Prostate gland (tissue), 2 donors: ENCODE results near the gene THPO. TPM values are rescaled to one million over a fixed set of nuclear protein-coding genes. Genes with fewer than 3 reads are reported as not detected.
A peak's percentile ranks its signal among the peaks of the same experiment; 100 is the strongest.

Source experiments
- DNase-seq: peaks from one replicate; pipeline ENCODE4 v3.0.0-alpha.2; 2019; ENCODE audit warnings: low spot score
- H3K27ac ChIP-seq, 2 donors: fragments of 200-600 bp; sonication (generic); 2 replicates each; pipeline ENCODE4 v1.5.1; 2017 to 2019
- H3K27me3 ChIP-seq: fragments of 200-600 bp; sonication (generic); replicated peaks from 2 replicates; pipeline ENCODE4 v1.5.1; 2019; ENCODE audit not compliant: insufficient read depth
- H3K36me3 ChIP-seq, 2 donors: fragments of 200-600 bp; sonication (generic); 1 replicate in 1 of 2; 2 replicates in 1 of 2; pipeline versions ENCODE4 v1.5.1 to v1.8.1; 2017 to 2019
- H3K4me1 ChIP-seq: fragments of 200-600 bp; sonication (generic); replicated peaks from 2 replicates; pipeline ENCODE4 v1.5.1; 2019
- H3K4me3 ChIP-seq, 2 donors: fragments of 200-600 bp; sonication (generic); 2 replicates each; pipeline ENCODE4 v1.5.1; 2017 to 2019
- H3K9me3 ChIP-seq: fragments of 200-600 bp; sonication (generic); 2 replicates; pipeline ENCODE4 v1.5.1; 2017
- POLR2A ChIP-seq: fragments of 450-650 bp; IDR thresholded peaks from one replicate; pipeline ENCODE4 v1.6.1; 2016; ENCODE audit warnings: antibody characterized with exemption, mild to moderate bottlenecking
- POLR2AphosphoS5 ChIP-seq: sonication (generic); formaldehyde crosslinking; IDR thresholded peaks from one replicate; pipeline ENCODE4 v1.6.1; 2017; ENCODE audit warnings: antibody characterized with exemption
- WGBS: methylation state at CpG from one replicate; pipeline ENCODE4 v1.1.5; 2018; 5-methylcytosine and 5-hydroxymethylcytosine counted together
- intact Hi-C: fragments of 100-400 bp; cut with DNase I; formaldehyde crosslinking; loops from one replicate; pipeline ENCODE4 v1.14.2; 2022
- total RNA-seq, 2 donors: library from RNA; depleted of rRNA; stranded (reverse); fragments of >200 nt; gene quantifications; one replicate each; pipeline ENCODE4 v1.1.0, GENCODE V29; 2016
- TF ChIP-seq, protein P1 (sequence below), 4 experiments: fragments of 200-600 bp in 2 of 4; fragments of 450-650 bp in 2 of 4; sonication (generic) in 2 of 4; IDR thresholded peaks; 1 replicate in 3 of 4; 2 replicates in 1 of 4; pipeline ENCODE4 v1.5.1; 2016 to 2019; ENCODE audit warnings: antibody characterized with exemption in 4 of 4, mild to moderate bottlenecking in 2 of 4, moderate library complexity in 2 of 4

Gene THPO
- total RNA-seq, 2 donors from 2014 or later, result not detected

DNA sequence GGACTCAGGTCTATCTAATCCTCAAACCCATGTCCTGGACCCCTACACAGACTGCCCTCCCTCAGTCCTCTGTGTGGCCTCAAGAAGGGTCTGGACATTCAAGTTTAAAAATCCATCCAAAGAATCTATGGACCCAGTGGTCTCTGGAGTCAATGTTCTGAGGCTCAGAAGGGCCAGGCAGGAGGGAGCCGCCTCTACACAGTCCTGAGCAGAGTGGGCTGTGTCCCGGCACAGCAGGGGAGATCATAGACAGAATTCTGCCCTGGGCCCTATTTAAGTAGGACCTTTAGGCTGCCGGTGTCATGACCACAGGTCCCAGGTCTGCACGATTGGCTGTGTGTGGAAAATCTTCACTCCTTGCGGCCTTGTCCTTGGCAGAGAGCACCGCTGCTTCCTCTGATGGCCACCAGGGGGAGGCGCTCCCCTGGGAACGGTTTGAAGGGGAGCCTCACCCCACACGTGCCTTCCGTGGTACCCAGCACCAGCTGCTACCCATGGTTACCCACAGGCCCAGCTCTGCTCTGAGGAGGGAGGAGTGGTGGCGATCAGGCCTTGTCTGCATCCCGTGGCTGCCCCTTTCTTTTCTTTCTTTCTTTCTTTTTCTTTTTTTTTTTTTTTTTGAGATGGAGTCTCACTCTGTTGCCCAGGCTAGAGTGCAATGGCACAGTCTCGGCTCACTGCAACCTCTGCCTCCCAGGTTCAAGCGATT lies 39.8 kb upstream of the THPO start:
- H3K36me3 ChIP-seq, result no peaks in the 10 kb centered on the region
- no peaks in the 10 kb centered on the region for H3K4me1 ChIP-seq
- no peak overlapping the region for H3K4me3 ChIP-seq
- H3K9me3 ChIP-seq, result no peaks in the 10 kb centered on the region
- H3K27ac ChIP-seq, result no peak overlapping the region
- no peaks in the 10 kb centered on the region for H3K27me3 ChIP-seq
- DNase-seq, result peak; percentile 58
- 38% methylated on average over 14 of the region's 14 CpGs for WGBS
- intact Hi-C loops, result no loop called here
- TF ChIP-seq POLR2A (no peak), POLR2AphosphoS5 (peak; percentile 28)
- TF ChIP-seq, protein P1, sequence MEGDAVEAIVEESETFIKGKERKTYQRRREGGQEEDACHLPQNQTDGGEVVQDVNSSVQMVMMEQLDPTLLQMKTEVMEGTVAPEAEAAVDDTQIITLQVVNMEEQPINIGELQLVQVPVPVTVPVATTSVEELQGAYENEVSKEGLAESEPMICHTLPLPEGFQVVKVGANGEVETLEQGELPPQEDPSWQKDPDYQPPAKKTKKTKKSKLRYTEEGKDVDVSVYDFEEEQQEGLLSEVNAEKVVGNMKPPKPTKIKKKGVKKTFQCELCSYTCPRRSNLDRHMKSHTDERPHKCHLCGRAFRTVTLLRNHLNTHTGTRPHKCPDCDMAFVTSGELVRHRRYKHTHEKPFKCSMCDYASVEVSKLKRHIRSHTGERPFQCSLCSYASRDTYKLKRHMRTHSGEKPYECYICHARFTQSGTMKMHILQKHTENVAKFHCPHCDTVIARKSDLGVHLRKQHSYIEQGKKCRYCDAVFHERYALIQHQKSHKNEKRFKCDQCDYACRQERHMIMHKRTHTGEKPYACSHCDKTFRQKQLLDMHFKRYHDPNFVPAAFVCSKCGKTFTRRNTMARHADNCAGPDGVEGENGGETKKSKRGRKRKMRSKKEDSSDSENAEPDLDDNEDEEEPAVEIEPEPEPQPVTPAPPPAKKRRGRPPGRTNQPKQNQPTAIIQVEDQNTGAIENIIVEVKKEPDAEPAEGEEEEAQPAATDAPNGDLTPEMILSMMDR (IDR thresholded peaks at IDR 0.05), result peak; percentile 56 to 93 (median 76)

DNA sequence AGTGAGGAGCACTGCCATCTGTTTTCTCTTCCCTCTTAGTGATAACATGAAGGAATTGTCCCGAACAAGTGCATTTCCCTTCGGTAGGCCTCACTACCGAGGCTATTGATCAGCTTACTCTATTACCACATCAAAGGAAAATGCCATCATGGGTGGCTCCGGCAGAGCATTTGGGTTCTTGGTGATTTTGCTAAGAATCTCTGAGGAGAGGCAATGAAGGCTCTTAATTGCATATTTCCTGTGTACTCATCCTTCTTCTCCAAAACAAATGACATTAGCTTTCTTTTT lies 37.1 kb upstream of the THPO start:
- WGBS, result 70% methylated on average over 4 of the region's 4 CpGs
- Histone ChIP-seq H3K4me3 (no peak overlapping the region), H3K36me3 (no peaks in the 10 kb centered on the region), H3K27me3 (no peaks in the 10 kb centered on the region), H3K9me3 (no peaks in the 10 kb centered on the region), H3K27ac (no peak overlapping the region), H3K4me1 (no peaks in the 10 kb centered on the region)
- DNase-seq, result no peak
- TF ChIP-seq, protein P1 (IDR thresholded peaks at IDR 0.05), result no peak
- TF ChIP-seq POLR2A (no peak), POLR2AphosphoS5 (no peak)
- intact Hi-C loops, result no loop called here

DNA sequence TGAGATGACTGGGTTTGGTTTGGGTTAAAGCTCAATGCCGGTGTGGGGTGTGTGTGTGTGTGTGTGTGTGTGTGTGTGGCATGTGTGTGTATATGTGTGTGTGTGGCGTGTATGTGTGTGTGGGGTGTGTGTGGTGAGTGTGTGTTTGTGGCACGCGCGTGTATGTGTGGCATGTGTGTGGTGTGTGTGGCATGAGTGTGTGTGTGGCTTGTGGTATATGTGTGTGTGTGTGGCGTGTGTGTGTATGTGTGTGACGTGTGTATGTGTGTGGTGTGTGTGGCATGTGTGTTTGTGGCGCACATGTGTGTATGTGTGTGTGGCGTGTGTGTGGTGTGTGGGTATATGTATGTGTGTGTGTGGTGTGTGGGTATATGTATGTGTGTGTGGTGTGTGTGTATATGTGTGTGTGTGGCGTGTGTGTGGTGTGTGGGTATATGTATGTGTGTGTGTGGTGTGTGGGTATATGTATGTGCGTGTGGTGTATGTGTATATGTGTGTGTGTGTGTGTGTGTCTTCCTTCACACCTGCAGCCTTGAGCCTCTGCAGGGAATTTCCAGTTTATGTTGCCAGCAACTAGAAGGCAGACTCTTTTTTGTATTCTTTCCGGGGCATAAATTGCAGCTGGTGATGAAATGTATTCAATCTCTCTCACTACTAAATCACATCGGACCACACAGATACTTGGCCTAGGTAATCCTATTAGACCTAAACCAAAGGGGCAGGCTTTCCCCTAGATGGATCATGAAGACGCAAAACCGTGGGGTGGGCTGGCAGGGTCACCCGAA lies 36.6 kb upstream of the THPO start:
- Histone ChIP-seq H3K4me3 (no peak overlapping the region), H3K36me3 (no peaks in the 10 kb centered on the region), H3K27ac (no peak overlapping the region), H3K27me3 (no peaks in the 10 kb centered on the region), H3K4me1 (no peaks in the 10 kb centered on the region), H3K9me3 (no peaks in the 10 kb centered on the region)
- TF ChIP-seq, protein P1 (IDR thresholded peaks at IDR 0.05), result no peak
- no peak for TF ChIP-seq POLR2AphosphoS5
- no peak for TF ChIP-seq POLR2A
- no peak for DNase-seq
- WGBS, result 78% methylated on average over 16 of the region's 16 CpGs
- intact Hi-C loops, result no loop called here

DNA sequence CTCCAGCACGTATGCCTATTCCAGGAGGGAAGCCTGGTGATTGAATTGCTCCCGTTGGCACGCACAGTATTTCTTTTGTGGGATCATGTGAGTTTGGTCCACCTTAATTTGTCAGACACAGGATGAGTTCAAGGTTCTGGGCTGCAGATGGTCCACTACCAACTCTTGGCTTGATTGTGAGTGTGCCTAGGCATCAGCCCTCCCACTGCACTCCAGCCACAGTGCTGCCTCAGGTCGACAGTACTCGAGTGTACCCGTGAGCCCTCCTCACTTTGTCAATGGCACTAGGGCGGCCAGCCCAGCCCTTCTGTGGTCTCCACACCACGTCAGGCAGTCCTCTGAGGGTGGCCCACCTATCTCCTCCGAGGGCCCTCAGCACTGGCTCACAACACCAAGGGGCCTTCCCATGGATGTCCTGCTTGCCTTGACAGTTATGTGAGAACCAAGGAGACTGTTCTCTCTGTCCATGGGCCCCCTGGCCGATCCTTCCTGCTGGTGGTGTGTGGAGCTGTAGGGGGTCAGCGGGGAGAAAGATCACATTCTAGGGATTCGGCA lies 32.0 kb upstream of the THPO start:
- Histone ChIP-seq H3K27ac (no peak overlapping the region), H3K4me1 (no peaks in the 10 kb centered on the region), H3K9me3 (no peaks in the 10 kb centered on the region), H3K36me3 (no peaks in the 10 kb centered on the region), H3K4me3 (no peak overlapping the region), H3K27me3 (no peaks in the 10 kb centered on the region)
- WGBS, result 76% methylated on average over 12 of the region's 12 CpGs
- TF ChIP-seq POLR2AphosphoS5 (no peak), POLR2A (no peak)
- TF ChIP-seq, protein P1 (IDR thresholded peaks at IDR 0.05), result no peak
- no peak for DNase-seq
- intact Hi-C loops, result no loop called here
